ENCODE data around the gene NTSR2.
"Not testable (repeated sequence)": the region's sequence is repeated elsewhere in the genome, so short reads cannot be mapped to it uniquely, and the experiment has no call there.

Gene NTSR2

DNA sequence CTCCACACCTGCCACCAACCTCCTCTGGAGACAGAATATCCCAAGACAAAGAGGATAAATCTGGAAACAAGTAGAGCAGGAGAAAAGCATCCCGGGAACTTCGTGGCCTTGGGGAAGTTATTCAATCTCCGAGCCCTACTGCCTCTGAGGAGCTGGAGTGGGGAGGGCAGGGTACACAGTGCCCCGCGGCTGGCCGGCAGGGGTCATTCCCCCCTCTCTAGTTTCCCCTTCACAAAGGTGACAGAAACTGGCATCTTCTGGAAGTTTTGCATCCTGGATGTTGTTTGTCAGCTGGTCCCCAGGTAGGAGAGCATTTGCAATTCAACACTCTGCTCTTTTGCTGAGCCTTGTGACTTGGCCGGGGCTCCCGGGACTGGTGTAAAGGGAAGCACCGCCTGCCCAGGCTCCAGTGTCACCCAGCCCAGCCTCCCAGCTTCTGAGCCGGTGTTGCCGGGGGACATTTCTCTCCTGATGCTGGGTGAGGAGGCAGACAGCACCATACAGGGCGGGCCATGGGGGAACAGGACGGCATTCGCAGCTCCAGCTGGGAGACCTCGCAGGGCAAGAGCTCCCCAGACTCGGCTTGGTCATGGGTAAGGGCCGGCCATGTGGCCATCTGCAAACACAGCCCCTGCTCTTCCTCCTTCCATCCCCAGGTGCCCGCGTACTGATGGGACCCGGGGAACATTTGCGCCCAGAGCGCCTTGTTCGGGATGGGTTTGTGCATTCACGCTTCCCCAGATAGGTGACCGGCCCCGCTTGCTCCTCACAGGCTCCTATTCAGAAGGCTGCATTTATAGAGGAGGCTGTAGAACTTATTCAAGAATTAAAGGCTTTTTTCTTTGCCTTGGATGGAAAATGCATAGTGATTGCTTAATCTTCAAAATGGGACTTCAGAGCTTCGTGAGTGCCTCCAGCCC lies 7.4 kb upstream of the NTSR2 start:
- peaks cover 58% of the 10 kb centered on the region for H3K27me3 Mint-ChIP-seq

DNA sequence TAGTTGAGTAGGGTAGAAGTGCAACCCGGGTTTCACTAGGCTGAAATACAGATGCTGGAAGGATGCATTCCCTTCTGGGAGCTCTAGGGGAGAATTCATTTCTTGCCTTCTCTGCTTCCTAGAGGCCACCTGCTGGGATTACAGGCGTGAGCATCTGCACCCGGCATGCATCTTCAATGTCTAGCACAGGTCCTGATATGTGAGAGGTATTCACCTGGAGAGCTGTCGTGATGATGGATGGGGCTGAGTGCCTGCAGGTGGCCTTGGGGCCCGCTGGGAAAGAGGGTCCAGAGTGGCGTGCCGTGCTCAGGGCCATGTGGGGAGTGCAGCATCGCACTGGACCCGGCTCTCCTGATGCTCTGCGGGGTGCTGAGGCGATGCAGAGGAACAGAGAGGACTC lies 6.6 kb upstream of the NTSR2 start:
- Mint-ChIP-seq H3K27ac (no peak overlapping the region), H3K4me1 (ENCODE audit: low read depth) (peaks cover 1% of the 10 kb centered on the region), H3K36me3 (ENCODE audit: low read depth) (no peaks in the 10 kb centered on the region), H3K4me3 (no peak overlapping the region), H3K9me3 (no peaks in the 10 kb centered on the region), H3K27me3 (peaks cover 60% of the 10 kb centered on the region)
- DNase-seq, result no peak

More for the DNA sequence above, 7.4 kb upstream of the NTSR2 start:
- Mint-ChIP-seq H3K36me3 (ENCODE audit: low read depth) (no peaks in the 10 kb centered on the region), H3K27ac (no peak overlapping the region), H3K4me1 (ENCODE audit: low read depth) (peaks cover 6% of the 10 kb centered on the region), H3K4me3 (no peak overlapping the region), H3K9me3 (no peaks in the 10 kb centered on the region)
- no peak for DNase-seq

DNA sequence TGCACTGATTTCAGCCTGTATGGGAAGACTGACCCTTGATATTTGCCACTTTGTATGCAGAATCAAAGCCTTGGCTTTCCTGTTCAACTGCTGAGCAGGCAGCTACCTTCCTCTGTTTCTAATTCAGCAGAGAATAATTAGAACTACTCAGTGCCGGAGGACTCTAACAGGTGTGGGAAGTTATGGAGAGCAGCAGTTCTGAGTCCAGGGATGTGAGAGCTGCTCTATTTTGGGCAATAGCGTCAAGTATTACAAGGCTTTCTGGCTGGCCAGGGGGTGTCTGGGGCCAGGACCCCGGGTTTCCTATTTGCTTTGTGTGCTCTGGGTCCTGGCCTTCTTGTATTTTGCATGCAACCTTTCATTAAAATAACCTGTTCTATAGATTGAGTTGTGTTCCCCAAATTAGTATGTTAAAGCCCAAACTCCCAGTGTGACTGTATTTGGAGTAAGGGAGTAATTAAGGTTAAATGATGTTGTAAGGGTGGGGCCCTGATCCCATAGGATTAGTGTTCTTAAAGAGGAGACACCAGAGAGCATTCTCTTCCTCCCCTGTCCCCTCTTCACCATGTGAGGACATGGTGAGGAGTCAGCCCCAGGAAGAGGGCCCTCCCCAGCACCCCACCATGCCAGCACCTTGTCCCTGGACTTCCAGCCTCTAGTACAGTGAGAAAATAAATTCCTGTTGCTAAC lies 5.6 kb upstream of the NTSR2 start:
- H3K4me1 Mint-ChIP-seq (ENCODE audit: low read depth), result peaks cover 1% of the 10 kb centered on the region

DNA sequence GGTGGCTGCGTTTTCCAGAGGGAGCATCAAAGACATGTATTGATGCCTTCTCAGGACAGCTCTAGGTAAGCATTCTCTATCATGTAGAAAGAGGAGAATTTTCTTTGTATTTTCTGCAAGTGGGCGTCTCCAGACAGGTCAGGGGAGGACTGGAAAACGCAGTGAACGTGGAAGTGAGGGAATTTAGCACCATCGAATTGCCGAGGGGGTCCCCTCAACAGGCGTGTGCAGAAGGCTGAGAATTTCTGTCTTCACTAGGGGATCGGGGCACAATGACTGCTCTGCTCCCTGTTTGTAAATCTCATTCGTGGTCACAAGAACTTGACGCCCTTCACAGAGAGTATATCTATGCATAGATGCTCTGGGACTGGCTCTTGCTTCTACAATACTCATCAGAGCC lies 5.0 kb upstream of the NTSR2 start:
- H3K9me3 Mint-ChIP-seq, result no peaks in the 10 kb centered on the region
- H3K27me3 Mint-ChIP-seq, result peaks cover 72% of the 10 kb centered on the region
- H3K4me1 Mint-ChIP-seq (ENCODE audit: low read depth), result peaks cover 4% of the 10 kb centered on the region
- no peaks in the 10 kb centered on the region for H3K36me3 Mint-ChIP-seq (ENCODE audit: low read depth)
- no peak overlapping the region for H3K4me3 Mint-ChIP-seq
- DNase-seq, result no peak
- no peak overlapping the region for H3K27ac Mint-ChIP-seq

More for the DNA sequence above, 5.6 kb upstream of the NTSR2 start:
- peaks cover 67% of the 10 kb centered on the region for H3K27me3 Mint-ChIP-seq
- H3K9me3 Mint-ChIP-seq, result no peaks in the 10 kb centered on the region
- no peak overlapping the region for H3K27ac Mint-ChIP-seq
- no peak overlapping the region for H3K4me3 Mint-ChIP-seq
- no peaks in the 10 kb centered on the region for H3K36me3 Mint-ChIP-seq (ENCODE audit: low read depth)
- no peak for DNase-seq

DNA sequence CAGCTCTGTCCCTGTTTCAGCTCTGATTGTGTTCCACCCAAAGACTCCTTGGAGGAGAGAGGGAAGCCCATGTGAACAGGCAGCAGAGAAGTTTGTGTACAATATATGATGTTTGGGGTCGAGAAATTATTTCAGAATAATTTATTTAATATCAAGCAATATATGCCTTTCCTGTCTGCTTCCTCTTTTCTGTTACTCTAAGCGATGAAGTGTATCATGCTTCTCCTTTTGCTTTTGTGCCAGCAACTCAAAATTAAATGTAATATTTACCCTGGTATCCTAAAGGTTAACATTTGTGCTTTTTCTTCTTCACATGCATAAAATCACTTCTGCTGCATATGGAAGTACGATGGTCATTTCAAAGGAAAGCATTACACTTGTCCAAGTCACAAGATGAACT lies 2.4 kb upstream of the NTSR2 start:
- no peak for DNase-seq
- peaks cover 74% of the 10 kb centered on the region for H3K27me3 Mint-ChIP-seq
- no peaks in the 10 kb centered on the region for H3K9me3 Mint-ChIP-seq
- H3K27ac Mint-ChIP-seq, result no peak overlapping the region
- peaks cover 4% of the 10 kb centered on the region for H3K4me1 Mint-ChIP-seq (ENCODE audit: low read depth)
- H3K4me3 Mint-ChIP-seq, result no peak overlapping the region
- no peaks in the 10 kb centered on the region for H3K36me3 Mint-ChIP-seq (ENCODE audit: low read depth)

DNA sequence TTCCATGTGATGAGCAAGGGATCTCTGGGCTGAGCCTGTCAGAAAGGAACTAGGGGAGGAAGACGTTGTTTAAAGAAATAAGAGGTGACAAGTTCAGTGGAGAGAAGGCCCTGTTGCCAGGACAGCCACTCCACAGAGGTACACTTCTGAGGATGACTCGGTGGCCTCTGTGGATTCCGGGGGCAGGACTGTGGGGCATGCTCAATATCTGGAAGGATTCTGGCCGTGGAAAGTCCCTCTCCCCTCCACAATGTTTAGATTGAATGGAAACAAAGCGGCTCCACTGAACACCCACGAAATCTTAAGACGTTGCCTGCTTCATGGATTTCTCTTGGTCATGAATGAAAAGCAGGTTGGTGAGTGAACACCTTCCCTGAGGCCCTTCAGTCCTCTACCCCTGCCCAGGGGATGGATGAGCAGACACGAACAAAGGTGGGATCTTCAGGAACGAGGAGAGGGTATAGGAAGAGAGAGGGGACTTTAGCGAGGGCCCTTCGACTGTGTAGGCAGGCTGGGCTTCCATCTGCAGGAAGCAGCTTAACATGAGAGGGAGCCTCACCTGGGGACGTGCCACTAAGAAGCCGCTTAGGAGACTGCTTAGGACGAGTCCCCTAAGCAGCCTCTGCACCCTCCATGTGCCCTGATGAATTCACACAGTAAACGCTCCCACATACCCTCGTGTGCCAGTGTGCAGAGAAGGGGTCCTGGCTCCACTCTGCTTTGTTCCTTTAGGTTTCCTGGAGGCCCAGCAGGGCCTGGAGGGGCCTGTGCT lies 1.9 kb downstream of the NTSR2 start:
- no peaks in the 10 kb centered on the region for H3K36me3 Mint-ChIP-seq (ENCODE audit: low read depth)
- H3K27me3 Mint-ChIP-seq, result peaks cover 55% of the 10 kb centered on the region
- no peak overlapping the region for H3K27ac Mint-ChIP-seq
- peaks cover 6% of the 10 kb centered on the region for H3K9me3 Mint-ChIP-seq
- H3K4me1 Mint-ChIP-seq (ENCODE audit: low read depth), result peaks cover 4% of the 10 kb centered on the region
- no peak for DNase-seq
- no peak overlapping the region for H3K4me3 Mint-ChIP-seq

DNA sequence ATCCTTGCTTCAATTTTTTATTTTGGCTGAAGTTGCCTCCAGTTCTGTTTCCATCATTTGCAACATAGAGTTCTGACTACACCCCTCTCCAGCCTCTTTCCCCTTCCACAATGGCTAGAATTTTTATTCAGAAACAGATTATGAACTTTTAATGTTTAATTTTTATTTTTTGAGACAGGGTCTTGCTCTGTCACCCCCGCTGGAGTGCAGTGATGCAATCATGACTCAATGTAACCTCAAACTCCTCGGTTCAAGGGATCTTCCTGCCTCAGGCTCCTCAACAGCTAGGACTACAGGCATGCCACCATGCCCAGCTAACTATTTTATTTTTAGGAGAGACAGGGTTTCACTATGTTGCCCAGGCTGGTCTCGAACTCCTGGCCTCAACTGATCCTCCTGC lies 2.8 kb downstream of the NTSR2 start:
- peaks cover 52% of the 10 kb centered on the region for H3K27me3 Mint-ChIP-seq
- DNase-seq, result no peak
- H3K9me3 Mint-ChIP-seq, result peaks cover 12% of the 10 kb centered on the region
- H3K27ac Mint-ChIP-seq, result no peak overlapping the region
- no peaks in the 10 kb centered on the region for H3K36me3 Mint-ChIP-seq (ENCODE audit: low read depth)
- peaks cover 3% of the 10 kb centered on the region for H3K4me1 Mint-ChIP-seq (ENCODE audit: low read depth)
- no peak overlapping the region for H3K4me3 Mint-ChIP-seq

DNA sequence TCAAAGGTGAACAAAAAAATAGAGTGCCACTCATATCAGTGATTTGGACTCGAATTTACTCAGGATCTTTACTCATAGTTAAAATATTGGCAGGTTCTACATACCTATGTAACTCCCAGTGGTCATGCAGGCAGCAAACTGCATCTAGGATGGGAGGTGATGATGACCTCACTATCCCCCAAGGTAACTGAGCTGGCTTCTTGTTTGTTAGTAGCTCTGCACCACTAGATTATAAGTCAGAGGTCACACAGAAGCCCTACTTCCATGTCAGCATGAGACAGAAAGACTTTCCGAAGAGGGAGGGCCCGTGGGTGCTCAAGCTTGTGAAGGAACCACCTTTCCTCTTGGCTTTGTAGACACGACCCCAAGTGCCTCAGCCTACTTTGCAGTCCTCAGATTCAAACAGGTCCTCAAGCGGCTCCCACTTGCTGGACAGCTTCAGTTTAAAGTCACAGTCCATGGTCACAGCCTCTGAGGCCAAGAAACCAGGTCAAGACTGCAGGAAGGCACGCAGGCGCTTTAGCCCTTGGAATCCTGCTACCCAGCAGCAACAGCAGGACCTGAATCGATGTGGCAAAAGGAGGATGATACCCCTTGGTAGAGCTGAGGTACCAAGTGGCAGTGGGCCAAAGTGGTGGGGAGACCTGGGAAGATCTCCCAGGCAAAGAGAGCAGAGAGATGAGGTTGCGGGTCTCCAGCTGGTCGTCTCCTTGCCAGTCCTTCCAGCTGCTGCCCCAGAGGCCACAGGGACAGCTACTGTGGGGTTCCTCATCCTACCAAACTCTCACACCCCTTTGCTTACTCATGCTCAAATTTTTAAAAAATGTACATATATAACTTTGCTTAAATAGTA lies 4.3 kb downstream of the NTSR2 start:
- Mint-ChIP-seq H3K36me3 (ENCODE audit: low read depth) (peaks cover 3% of the 10 kb centered on the region), H3K27ac (no peak overlapping the region), H3K4me1 (ENCODE audit: low read depth) (peaks cover 3% of the 10 kb centered on the region), H3K9me3 (peaks cover 14% of the 10 kb centered on the region), H3K27me3 (peaks cover 53% of the 10 kb centered on the region), H3K4me3 (no peak overlapping the region)
- DNase-seq, result no peak

DNA sequence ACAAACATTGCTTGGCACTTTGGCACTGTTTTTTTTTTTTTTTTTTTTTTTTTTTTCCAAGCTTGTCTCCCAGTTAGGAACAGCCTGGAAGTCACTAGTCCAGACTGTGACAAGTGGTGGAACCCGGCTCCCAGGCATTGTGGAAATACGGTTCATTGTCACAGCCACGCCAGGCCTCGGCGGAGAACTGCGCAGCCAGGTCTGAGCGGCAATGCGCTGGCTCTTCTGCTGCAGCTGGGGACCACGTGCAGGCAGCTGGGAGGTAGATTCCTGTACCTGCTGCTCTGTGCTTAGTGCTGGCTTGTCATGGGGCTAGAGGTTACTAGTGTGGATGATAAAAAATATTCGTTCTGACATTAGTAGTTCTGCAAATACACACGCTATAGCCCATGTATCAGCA lies 5.0 kb downstream of the NTSR2 start:
- Mint-ChIP-seq H3K4me3 (no peak overlapping the region), H3K27me3 (peaks cover 48% of the 10 kb centered on the region), H3K4me1 (ENCODE audit: low read depth) (no peaks in the 10 kb centered on the region), H3K36me3 (ENCODE audit: low read depth) (peaks cover 3% of the 10 kb centered on the region), H3K27ac (no peak overlapping the region), H3K9me3 (peaks cover 14% of the 10 kb centered on the region)
- no peak for DNase-seq

DNA sequence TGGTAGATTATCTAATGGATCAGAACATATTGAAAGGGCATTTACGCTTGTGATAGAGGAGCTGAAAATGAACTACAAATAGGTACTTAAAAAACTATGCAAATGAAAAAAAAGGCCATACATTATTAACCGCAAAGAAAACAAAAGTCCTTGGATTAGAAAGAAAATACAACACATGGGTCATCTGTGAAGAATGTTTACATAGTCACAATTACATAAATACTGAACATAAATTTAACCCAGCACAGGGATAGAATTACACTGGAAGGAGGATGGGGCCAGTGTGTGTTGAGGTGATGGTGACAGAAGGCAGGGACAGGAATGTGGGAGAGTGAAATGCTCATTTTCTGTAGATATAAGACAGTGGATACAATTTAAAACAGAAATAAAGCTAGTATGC lies 6.6 kb downstream of the NTSR2 start:
- peaks cover 14% of the 10 kb centered on the region for H3K9me3 Mint-ChIP-seq
- no peaks in the 10 kb centered on the region for H3K4me1 Mint-ChIP-seq (ENCODE audit: low read depth)
- no peak overlapping the region for H3K4me3 Mint-ChIP-seq
- peaks cover 3% of the 10 kb centered on the region for H3K36me3 Mint-ChIP-seq (ENCODE audit: low read depth)
- no peak for DNase-seq
- peaks cover 55% of the 10 kb centered on the region for H3K27me3 Mint-ChIP-seq
- H3K27ac Mint-ChIP-seq, result no peak overlapping the region

DNA sequence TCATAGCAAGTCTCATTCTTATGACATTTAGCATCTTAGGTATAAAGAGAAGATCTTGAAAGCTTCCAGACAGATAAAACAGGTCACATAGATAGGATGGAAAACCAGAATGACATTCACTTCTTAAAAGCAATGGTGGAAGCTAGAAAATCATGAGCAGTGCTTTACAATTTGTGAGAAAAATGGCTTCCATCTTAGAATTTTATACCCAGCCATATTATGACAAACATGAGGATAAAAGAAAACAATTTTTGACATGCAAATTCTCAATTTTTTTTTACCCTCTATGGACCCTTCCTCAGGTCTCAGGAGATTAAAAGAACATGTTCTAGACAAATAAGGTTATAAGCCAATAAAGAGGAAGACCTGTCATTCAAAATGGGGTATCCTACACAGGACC lies 7.1 kb downstream of the NTSR2 start:
- no peak for DNase-seq
- Mint-ChIP-seq H3K36me3 (ENCODE audit: low read depth) (peaks cover 3% of the 10 kb centered on the region), H3K4me1 (ENCODE audit: low read depth) (no peaks in the 10 kb centered on the region), H3K9me3 (peaks cover 14% of the 10 kb centered on the region), H3K27ac (no peak overlapping the region), H3K27me3 (peaks cover 56% of the 10 kb centered on the region), H3K4me3 (no peak overlapping the region)

DNA sequence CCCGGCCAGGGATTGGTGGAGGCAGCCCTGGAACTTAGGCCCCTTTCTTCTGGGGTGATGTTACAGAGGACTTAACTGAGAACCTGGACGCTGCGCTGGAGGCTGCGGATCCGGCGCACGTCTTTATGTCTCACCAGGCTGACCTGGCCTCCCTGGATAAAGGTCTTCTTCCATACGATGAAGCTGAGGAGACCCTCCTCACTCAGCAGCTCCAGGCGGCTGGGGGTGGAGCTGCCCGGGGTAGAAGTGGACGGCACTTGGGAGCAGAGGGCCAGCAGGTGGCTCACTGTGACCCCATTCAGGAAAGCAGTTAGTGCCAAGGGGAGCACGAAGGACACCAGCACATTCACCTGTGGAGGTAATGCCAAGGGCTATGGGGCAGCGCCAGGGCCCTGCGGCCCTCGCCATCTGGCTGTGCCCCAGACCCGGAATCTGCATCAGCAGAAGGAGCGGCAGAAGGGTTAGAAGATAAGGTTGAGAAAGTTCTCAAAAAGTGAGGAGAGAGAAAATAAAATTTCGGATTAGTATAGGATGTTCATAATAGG lies 8.0 kb downstream of the NTSR2 start:
- Mint-ChIP-seq H3K27ac (no peak overlapping the region), H3K36me3 (ENCODE audit: low read depth) (peaks cover 3% of the 10 kb centered on the region), H3K4me3 (no peak overlapping the region), H3K27me3 (peaks cover 54% of the 10 kb centered on the region), H3K9me3 (peaks cover 14% of the 10 kb centered on the region), H3K4me1 (ENCODE audit: low read depth) (no peaks in the 10 kb centered on the region)
- no peak for DNase-seq

DNA sequence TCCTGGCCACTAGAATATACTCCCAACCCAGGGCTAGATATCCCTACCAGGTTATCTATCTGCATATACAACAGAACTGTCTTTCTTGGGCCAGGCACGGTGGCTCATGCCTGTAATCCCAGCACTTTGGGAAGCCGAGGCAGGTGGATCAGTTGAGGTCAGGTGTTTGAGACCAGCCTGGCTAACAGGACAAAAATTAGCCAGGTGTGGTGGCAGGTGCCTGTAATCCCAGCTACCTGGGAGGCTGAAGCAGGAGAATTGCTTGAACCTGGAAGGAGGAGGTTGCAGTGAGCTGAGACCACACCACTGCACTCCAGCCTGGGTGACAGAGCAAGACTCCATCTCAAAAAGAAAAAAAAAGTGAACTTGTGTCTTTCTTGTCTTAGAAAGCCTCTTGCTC lies 9.6 kb downstream of the NTSR2 start:
- H3K27ac Mint-ChIP-seq; H3K4me3 Mint-ChIP-seq; H3K4me1 Mint-ChIP-seq (ENCODE audit: low read depth); H3K36me3 Mint-ChIP-seq (ENCODE audit: low read depth); DNase-seq: not testable (repeated sequence)
- Mint-ChIP-seq H3K9me3 (peaks cover 14% of the 10 kb centered on the region), H3K27me3 (peaks cover 48% of the 10 kb centered on the region)

DNA sequence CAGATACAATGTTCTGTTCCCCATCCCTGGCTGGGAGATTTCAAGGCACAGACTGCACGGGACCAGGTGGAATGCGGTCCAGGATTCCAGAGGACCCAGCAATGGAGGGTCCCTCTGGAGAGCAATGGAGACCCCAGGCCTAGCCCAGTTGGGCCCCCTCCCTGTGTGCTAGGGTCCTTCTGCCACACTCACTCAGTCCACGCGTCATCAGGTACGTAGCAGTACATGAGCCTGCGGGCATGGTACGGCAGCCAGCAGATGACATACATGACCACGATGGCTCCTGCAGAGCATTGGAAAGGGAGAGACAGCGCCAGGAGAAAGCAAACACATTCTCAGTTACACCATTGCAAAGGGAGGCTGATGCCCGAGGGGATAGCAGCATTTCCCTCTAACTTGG lies 10.1 kb downstream of the NTSR2 start:
- peaks cover 14% of the 10 kb centered on the region for H3K9me3 Mint-ChIP-seq
- H3K4me1 Mint-ChIP-seq (ENCODE audit: low read depth), result no peaks in the 10 kb centered on the region
- DNase-seq, result no peak
- no peak overlapping the region for H3K27ac Mint-ChIP-seq
- peaks cover 48% of the 10 kb centered on the region for H3K27me3 Mint-ChIP-seq
- H3K4me3 Mint-ChIP-seq, result no peak overlapping the region
- peaks cover 3% of the 10 kb centered on the region for H3K36me3 Mint-ChIP-seq (ENCODE audit: low read depth)
